ENCODE data around the gene SLC16A7. TPM values are rescaled to one million over a fixed set of nuclear protein-coding genes. Genes with fewer than 3 reads are reported as not detected.

Gene SLC16A7
- total and polyA plus RNA-seq, 9 of the 15 experiments (the other 6 are each of a cell fraction or from before 2014, with no cell fraction given): 0.18 TPM; not detected in 8

GRCh38 chr12:59742841-59743240, 147.0 kb downstream of the SLC16A7 start:
- in situ Hi-C loops (cut with MboI): no loop called here
- WGBS (ENCODE audit: insufficient coverage, low coverage, missing lambda C conversion rate): 0% methylated on average over 1 of the region's 1 CpG
- Histone ChIP-seq H3K4me1 (replicated peaks in 1 of 2; ENCODE audit: control insufficient read depth in 2 of 2, insufficient read depth in 2 of 2, low read length in 2 of 2) (no peaks in the 10 kb centered on the region), H4K20me1 (replicated peaks; ENCODE audit: control insufficient read depth, insufficient read depth, low read length) (no peaks in the 10 kb centered on the region), H2AFZ (ENCODE audit: low read depth, low read length) (no peak overlapping the region), H3K9ac (ENCODE audit: insufficient read depth in 1 of 2, low read depth in 2 of 2, low read length in 2 of 2) (no peak overlapping the region), H3K79me2 (ENCODE audit: control insufficient read depth, insufficient read depth, low read length) (no peaks in the 10 kb centered on the region), H3K36me3 (ENCODE audit: control insufficient read depth, insufficient read depth, low read length) (no peaks in the 10 kb centered on the region), H3K4me3 (no peak overlapping the region), H3K27me3 (ENCODE audit: control insufficient read depth in 2 of 2, insufficient read depth in 2 of 2, low read length in 2 of 2) (no peaks in the 10 kb centered on the region), H3K4me2 (ENCODE audit: insufficient read depth, low read length) (no peak overlapping the region), H3K9me1 (ENCODE audit: control insufficient read depth, insufficient read depth, low read length) (no peaks in the 10 kb centered on the region), H3K27ac (ENCODE audit: extremely low read depth, low read depth, low read length) (no peak overlapping the region), H3K9me3 (replicated peaks; ENCODE audit: control insufficient read depth, insufficient read depth, low read depth, low read length) (no peaks in the 10 kb centered on the region)
- FAIRE-seq (no peak), DNase-seq (ENCODE audit: extremely low read depth in 1 of 4, low spot score in 3 of 4) (no peak), ATAC-seq (no peak)
- intact Hi-C loops (cut with micrococcal nuclease): no loop called here
- ChIA-PET POLR2A (no interaction called here), CTCF (ENCODE audit: low intra/inter-chr PET ratio) (no interaction called here)
- BruUV-seq (replicated peaks): no TSS peak
- TF ChIP-seq USF1 (CRISPR knock-in tag; IDR thresholded peaks at IDR 0.05) (no peak), CREB3L1 (IDR thresholded peaks at IDR 0.05; ENCODE audit: borderline replicate concordance, low read depth) (no peak), KDM2B (CRISPR knock-in tag; IDR thresholded peaks at IDR 0.05) (no peak), ZEB2 (IDR thresholded peaks at IDR 0.05) (no peak), E4F1 (CRISPR knock-in tag; IDR thresholded peaks at IDR 0.05; ENCODE audit: borderline replicate concordance) (no peak), ETV1 (tag; conservative IDR thresholded peaks at IDR 0.05; ENCODE audit: low read depth) (no peak), NRF1 (conservative IDR thresholded peaks at IDR 0.05 in 1 of 2, IDR thresholded peaks at IDR 0.05 in 1 of 2) (no peak), MYNN (IDR thresholded peaks at IDR 0.05) (no peak), MYNN (CRISPR knock-in tag; IDR thresholded peaks at IDR 0.05) (no peak), FOXP4 (CRISPR knock-in tag; IDR thresholded peaks at IDR 0.05; ENCODE audit: borderline replicate concordance) (no peak), POLR3G (IDR thresholded peaks at IDR 0.05; ENCODE audit: extremely low read depth, insufficient read length, insufficient replicate concordance) (no peak), MBD2 (IDR thresholded peaks at IDR 0.05; ENCODE audit: borderline replicate concordance, low read depth) (no peak), ZBTB7A (IDR thresholded peaks at IDR 0.05; ENCODE audit: borderline replicate concordance, control insufficient read depth, low read depth, low read length) (no peak), BRF2 (IDR thresholded peaks at IDR 0.05; ENCODE audit: borderline replicate concordance, insufficient read depth, insufficient read length) (no peak), ZBTB8A (IDR thresholded peaks at IDR 0.05; ENCODE audit: partially characterized antibody) (no peak), RBM25 (IDR thresholded peaks at IDR 0.05; ENCODE audit: low read depth, low read length, severe bottlenecking) (no peak)
